CD14-positive monocyte (primary cell): ENCODE results near the gene PNMA6A. TPM values are rescaled to one million over a fixed set of nuclear protein-coding genes. Genes with fewer than 3 reads are reported as not detected.
"Not testable (repeated sequence)": the region's sequence is repeated elsewhere in the genome, so short reads cannot be mapped to it uniquely, and the experiment has no call there.

ENCODE experiments used
- DNase-seq, 3 donors: peaks; one replicate each; pipeline ENCODE4 v3.0.0-alpha.2; 2011 to 2022
- H2AFZ ChIP-seq: 2 replicates; pipeline ENCODE4 v1.6.0; 2012; ENCODE audit warnings: mild to moderate bottlenecking, low read depth, low read length, inconsistent platforms; ENCODE audit not compliant: insufficient read depth, poor library complexity, severe bottlenecking
- H3K27ac ChIP-seq, 2 donors: 1 replicate in 1 of 2; 2 replicates in 1 of 2; pipeline ENCODE4 v1.5.1; 2012 to 2013; ENCODE audit warnings: low read length in 2 of 2, control low read depth in 1 of 2, inconsistent platforms in 1 of 2, low read depth in 1 of 2, mild to moderate bottlenecking in 1 of 2
- H3K27me3 ChIP-seq, 2 donors: one replicate each; pipeline versions ENCODE4 v1.6.0 to v1.6.1; 2011 to 2013; ENCODE audit warnings: low read length in 2 of 2; ENCODE audit not compliant: control insufficient read depth in 2 of 2, insufficient read depth in 2 of 2
- H3K36me3 ChIP-seq, 2 donors: replicated peaks in 1 of 2; 1 replicate in 1 of 2; 2 replicates in 1 of 2; pipeline versions ENCODE4 v1.5.1 to v1.6.1; 2012 to 2013; ENCODE audit warnings: low read length in 2 of 2, control low read depth in 1 of 2, inconsistent platforms in 1 of 2, mild to moderate bottlenecking in 1 of 2; ENCODE audit not compliant: insufficient read depth in 2 of 2, control insufficient read depth in 1 of 2
- H3K4me1 ChIP-seq, 2 donors: 1 replicate in 1 of 2; 2 replicates in 1 of 2; pipeline versions ENCODE4 v1.5.1 to v1.6.1; 2012 to 2013; ENCODE audit warnings: low read length in 2 of 2, control low read depth in 1 of 2, inconsistent platforms in 1 of 2, mild to moderate bottlenecking in 1 of 2, moderate library complexity in 1 of 2; ENCODE audit not compliant: insufficient read depth in 2 of 2, control insufficient read depth in 1 of 2
- H3K4me2 ChIP-seq: replicated peaks from 2 replicates; pipeline ENCODE3; 2012; ENCODE audit warnings: low read length, moderate library complexity, mild to moderate bottlenecking; ENCODE audit not compliant: poor library complexity, severe bottlenecking; ENCODE audit errors: extremely low read depth
- H3K4me3 ChIP-seq, 3 experiments: fragments of 200-600 bp in 1 of 3; sonication (generic) in 1 of 3; replicated peaks in 1 of 3; 1 replicate in 2 of 3; 2 replicates in 1 of 3; pipeline ENCODE4 v1.5.1; 2011 to 2013; ENCODE audit warnings: low read length in 3 of 3, mild to moderate bottlenecking in 3 of 3, control low read depth in 2 of 3, low read depth in 2 of 3, inconsistent platforms in 1 of 3, moderate library complexity in 1 of 3
- H3K79me2 ChIP-seq: 2 replicates; pipeline ENCODE4 v1.6.0; 2012; ENCODE audit warnings: mild to moderate bottlenecking, control low read depth, inconsistent platforms, low read length, moderate library complexity; ENCODE audit not compliant: insufficient read depth
- H3K9ac ChIP-seq: 2 replicates; pipeline ENCODE4 v1.6.0; 2017; ENCODE audit warnings: low read length, mild to moderate bottlenecking; ENCODE audit not compliant: insufficient read depth, poor library complexity, severe bottlenecking
- H3K9me3 ChIP-seq, 2 donors: replicated peaks in 1 of 2; 1 replicate in 1 of 2; 2 replicates in 1 of 2; pipeline versions ENCODE4 v1.5.1 to v1.6.1; 2012 to 2013; ENCODE audit warnings: low read length in 2 of 2, control low read depth in 1 of 2; ENCODE audit not compliant: control insufficient read depth in 1 of 2, insufficient read depth in 1 of 2
- H4K20me1 ChIP-seq: 2 replicates; pipeline ENCODE4 v1.6.0; 2012; ENCODE audit warnings: mild to moderate bottlenecking, low read length, control low read depth, moderate library complexity; ENCODE audit not compliant: insufficient read depth
- H3K27ac Mint-ChIP-seq, 7 donors: one replicate each; pipeline ENCODE4 v1.8.0; 2020; ENCODE audit warnings: mild to moderate bottlenecking in 7 of 7, mixed read lengths in 7 of 7, moderate library complexity in 6 of 7, inconsistent platforms in 2 of 7
- H3K27me3 Mint-ChIP-seq, 3 donors: one replicate each; pipeline ENCODE4 v1.8.0; 2021 to 2022; ENCODE audit warnings: low read depth in 3 of 3, mild to moderate bottlenecking in 3 of 3, mixed read lengths in 3 of 3, moderate library complexity in 3 of 3, inconsistent platforms in 1 of 3
- H3K36me3 Mint-ChIP-seq, 2 donors: one replicate each; pipeline ENCODE4 v1.8.0; 2020; ENCODE audit warnings: mixed read lengths in 2 of 2, inconsistent platforms in 1 of 2, mild to moderate bottlenecking in 1 of 2
- H3K4me1 Mint-ChIP-seq: one replicate; pipeline ENCODE4 v1.8.0; 2020; ENCODE audit warnings: mild to moderate bottlenecking, mixed read lengths
- H3K4me3 Mint-ChIP-seq, 2 donors: one replicate each; pipeline ENCODE4 v1.8.0; 2020; ENCODE audit warnings: mild to moderate bottlenecking in 2 of 2, mixed read lengths in 2 of 2, moderate library complexity in 1 of 2
- H3K9me3 Mint-ChIP-seq, 7 donors: one replicate each; pipeline ENCODE4 v1.8.0; 2020 to 2022; ENCODE audit warnings: mixed read lengths in 7 of 7, mild to moderate bottlenecking in 6 of 7, moderate library complexity in 6 of 7, inconsistent platforms in 2 of 7
- WGBS: methylation state at CpG from one replicate; pipeline ENCODE4 v1.1.5; 2013; ENCODE audit warnings: missing lambda C conversion rate; ENCODE audit not compliant: insufficient coverage; 5-methylcytosine and 5-hydroxymethylcytosine counted together
- intact Hi-C, 2 donors: fragments of 100-400 bp; cut with micrococcal nuclease; formaldehyde crosslinking; loops; one replicate each; pipeline versions ENCODE4 v1.15.0 to v1.15.1; 2023
- polyA plus RNA-seq, 3 donors: library from polyadenylated mRNA; depleted of rRNA in 1 of 3; unstranded in 2 of 3; stranded (reverse) in 1 of 3; fragments of 300-500 nt in 2 of 3; fragments of >200 nt in 1 of 3; fragmentation: Illumina TruSeq in 2 of 3; gene quantifications; 1 replicate in 2 of 3; 2 replicates in 1 of 3; pipeline ENCODE4 v1.2.3, GENCODE V29; 2012 to 2021
- TF ChIP-seq, protein P1 (sequence below): fragments of 200-600 bp; IDR thresholded peaks from one replicate; pipeline ENCODE4 v1.8.0; 2022; ENCODE audit warnings: antibody characterized with exemption, mild to moderate bottlenecking

Gene PNMA6A
- polyA plus RNA-seq, 3 donors: 0.04 to 0.12 TPM; not detected in 1

DNA sequence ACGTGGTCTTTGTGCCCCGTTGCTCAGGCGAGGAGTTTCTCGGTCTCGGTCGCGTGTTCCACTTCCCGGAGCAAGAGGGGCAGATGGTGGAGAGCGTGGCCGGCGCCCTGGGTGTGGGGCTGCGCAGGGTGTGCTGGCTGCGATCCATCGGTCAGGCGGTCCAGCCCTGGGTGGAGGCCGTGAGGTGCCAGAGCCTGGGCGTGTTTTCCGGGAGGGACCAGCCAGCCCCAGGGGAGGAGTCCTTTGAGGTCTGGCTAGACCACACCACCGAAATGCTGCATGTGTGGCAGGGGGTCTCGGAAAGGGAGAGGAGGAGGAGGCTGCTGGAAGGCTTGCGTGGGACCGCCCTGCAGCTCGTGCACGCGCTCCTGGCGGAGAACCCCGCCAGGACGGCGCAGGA, 1.1 kb downstream of the PNMA6A start:
- WGBS: no CpG with 5 or more reads among the region's 29 CpGs
- H3K36me3 ChIP-seq, H3K4me3 ChIP-seq, H3K4me3 Mint-ChIP-seq, intact Hi-C loops, H3K79me2 ChIP-seq, H3K36me3 Mint-ChIP-seq, H3K4me1 ChIP-seq, H3K27me3 ChIP-seq, H4K20me1 ChIP-seq, H3K4me1 Mint-ChIP-seq, H3K9me3 Mint-ChIP-seq, H3K9me3 ChIP-seq, DNase-seq, H3K27me3 Mint-ChIP-seq, H3K4me2 ChIP-seq, H2AFZ ChIP-seq, H3K27ac ChIP-seq, H3K27ac Mint-ChIP-seq, H3K9ac ChIP-seq: not testable (repeated sequence)

DNA sequence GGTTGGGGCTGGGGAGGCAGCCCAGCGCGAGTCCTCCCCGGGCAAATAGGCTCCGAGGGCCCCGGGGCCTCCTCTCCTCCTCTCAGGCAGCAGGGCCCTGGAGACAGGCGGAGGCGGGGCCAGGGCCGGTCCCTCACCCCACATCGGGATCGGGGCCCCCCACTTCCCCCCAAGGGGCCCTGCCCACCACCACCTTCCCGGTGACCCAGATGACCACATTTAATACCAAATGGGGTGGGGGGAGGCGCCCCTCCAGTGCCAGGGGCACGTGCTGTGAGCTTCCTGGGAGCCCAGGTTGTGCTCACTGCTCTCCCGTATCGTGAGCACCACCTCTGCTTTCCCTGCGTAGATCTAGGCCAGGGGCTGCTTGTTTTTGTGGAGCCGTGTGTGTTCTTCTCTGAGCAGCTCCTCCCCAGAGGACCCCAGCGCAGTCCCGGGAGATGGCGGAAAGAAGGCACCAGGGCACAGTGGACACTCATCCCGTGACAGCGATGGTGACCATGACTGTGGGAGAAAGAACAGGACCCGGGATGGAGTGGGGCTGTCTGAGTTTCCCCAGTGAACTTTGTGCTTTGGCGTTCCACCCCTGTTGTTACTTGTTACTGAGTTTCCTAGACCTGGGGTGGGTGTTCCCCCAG, 2.1 kb downstream of the PNMA6A start:
- TF ChIP-seq, protein P1, sequence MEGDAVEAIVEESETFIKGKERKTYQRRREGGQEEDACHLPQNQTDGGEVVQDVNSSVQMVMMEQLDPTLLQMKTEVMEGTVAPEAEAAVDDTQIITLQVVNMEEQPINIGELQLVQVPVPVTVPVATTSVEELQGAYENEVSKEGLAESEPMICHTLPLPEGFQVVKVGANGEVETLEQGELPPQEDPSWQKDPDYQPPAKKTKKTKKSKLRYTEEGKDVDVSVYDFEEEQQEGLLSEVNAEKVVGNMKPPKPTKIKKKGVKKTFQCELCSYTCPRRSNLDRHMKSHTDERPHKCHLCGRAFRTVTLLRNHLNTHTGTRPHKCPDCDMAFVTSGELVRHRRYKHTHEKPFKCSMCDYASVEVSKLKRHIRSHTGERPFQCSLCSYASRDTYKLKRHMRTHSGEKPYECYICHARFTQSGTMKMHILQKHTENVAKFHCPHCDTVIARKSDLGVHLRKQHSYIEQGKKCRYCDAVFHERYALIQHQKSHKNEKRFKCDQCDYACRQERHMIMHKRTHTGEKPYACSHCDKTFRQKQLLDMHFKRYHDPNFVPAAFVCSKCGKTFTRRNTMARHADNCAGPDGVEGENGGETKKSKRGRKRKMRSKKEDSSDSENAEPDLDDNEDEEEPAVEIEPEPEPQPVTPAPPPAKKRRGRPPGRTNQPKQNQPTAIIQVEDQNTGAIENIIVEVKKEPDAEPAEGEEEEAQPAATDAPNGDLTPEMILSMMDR: no peak
- H3K36me3 Mint-ChIP-seq: no peaks in the 10 kb centered on the region
- Histone ChIP-seq H3K79me2 (no peaks in the 10 kb centered on the region), H2AFZ (no peak overlapping the region), H4K20me1 (no peaks in the 10 kb centered on the region), H3K9me3 (no peaks in the 10 kb centered on the region), H3K36me3 (no peaks in the 10 kb centered on the region), H3K4me3 (no peak overlapping the region), H3K4me2 (no peak overlapping the region), H3K4me1 (no peaks in the 10 kb centered on the region), H3K27me3 (no peaks in the 10 kb centered on the region), H3K9ac (no peak overlapping the region), H3K27ac (no peak overlapping the region)
- H3K27me3 Mint-ChIP-seq: peaks cover 0 to 2% (median 0%) of the 10 kb centered on the region in 3 donors
- peaks cover 0 to 9% (median 2%) of the 10 kb centered on the region in 7 donors for H3K9me3 Mint-ChIP-seq
- H3K27ac Mint-ChIP-seq: no peak overlapping the region
- H3K4me1 Mint-ChIP-seq: no peaks in the 10 kb centered on the region
- H3K4me3 Mint-ChIP-seq: no peak overlapping the region
- 96% methylated on average over 9 of the region's 24 CpGs for WGBS
- no peak for DNase-seq
- intact Hi-C loops: no loop called here
